LoVo (cell line): ENCODE data around the gene RNF2.
"Not testable (repeated sequence)": the region's sequence is repeated elsewhere in the genome, so short reads cannot be mapped to it uniquely, and the experiment has no call there.

ENCODE experiments used
- DNase-seq: peaks from one replicate; pipeline ENCODE4 v3.0.0-alpha.2; 2016; ENCODE audit warnings: low spot score

The RNF2 gene

GRCh38 chr1:185050823-185051451 lies 5.6 kb downstream of the RNF2 start:
- no peak for DNase-seq

GRCh38 chr1:185053204-185053603 lies 7.8 kb downstream of the RNF2 start:
- DNase-seq: no peak

DNA sequence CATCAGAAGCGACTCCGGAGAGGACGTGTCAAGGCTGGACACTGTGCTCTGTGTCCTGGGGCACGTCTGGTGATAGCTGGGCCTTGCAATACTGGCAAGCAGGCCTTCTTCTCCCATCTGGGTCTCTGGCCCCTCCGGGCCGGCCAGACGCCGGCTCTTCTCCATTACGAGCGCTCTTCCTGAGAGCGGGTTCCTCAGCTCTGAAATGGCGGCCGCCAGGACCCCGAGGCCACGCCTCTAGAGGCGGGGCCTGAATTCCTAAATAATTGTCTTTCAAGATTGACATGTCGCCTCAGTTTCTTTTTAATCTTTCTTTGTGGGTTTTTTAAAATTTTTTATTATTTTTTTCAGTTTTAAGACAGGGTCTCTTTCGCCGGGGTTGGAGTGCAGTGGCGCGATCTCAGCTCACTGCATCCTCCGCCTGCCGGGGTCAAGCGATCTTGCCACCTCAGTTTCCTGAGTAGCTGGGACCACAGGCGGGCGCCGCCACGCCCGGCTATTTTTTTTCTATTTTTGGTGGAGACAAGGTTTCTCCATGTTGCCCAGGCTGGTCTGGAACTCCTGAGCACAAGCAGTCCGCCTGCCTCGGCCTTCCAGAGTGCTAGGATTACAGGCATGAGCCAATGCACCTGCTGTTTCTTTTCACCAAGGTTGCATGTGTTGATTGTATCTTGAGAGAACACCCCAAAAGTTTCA lies 9.2 kb downstream of the RNF2 start:
- no peak for DNase-seq

GRCh38 chr1:185058110-185058509 lies 12.8 kb downstream of the RNF2 start:
- DNase-seq: no peak

GRCh38 chr1:185058876-185059275 lies 13.5 kb downstream of the RNF2 start:
- no peak for DNase-seq

DNA sequence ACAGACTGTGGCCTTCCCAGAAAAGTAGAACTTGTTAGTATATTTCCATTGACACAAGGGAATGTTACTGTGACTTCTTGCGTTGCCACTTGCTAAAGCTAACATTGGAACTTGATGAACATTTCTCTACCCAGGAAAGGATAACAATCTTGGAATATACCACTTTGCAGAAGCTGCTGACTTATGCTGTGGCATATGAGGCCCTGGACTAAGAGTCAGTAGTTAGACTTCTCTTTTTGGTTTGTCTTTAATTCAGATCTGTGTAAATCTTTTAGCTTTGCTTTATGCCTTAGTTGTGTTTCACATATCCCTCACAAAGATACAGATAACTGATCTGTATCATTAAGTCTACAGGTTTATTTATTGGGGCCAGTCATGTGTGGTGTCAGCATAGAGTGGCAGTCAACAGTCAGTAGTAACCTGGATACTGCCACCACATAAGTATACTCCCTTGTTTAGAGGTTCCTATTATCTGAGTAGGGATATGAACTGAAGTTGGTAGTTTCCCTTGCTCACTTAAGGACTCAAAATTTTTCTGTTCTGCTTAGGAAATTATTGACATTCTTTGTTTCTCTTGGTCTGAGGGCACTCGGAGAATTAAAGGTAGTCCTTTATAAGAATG lies 14.7 kb downstream of the RNF2 start:
- no peak for DNase-seq

- DNase-seq: no peak
Measured at GRCh38 chr1:185062710-185063370, 17.5 kb downstream of the RNF2 start.

GRCh38 chr1:185063719-185064118 lies 18.4 kb downstream of the RNF2 start:
- no peak for DNase-seq

DNA sequence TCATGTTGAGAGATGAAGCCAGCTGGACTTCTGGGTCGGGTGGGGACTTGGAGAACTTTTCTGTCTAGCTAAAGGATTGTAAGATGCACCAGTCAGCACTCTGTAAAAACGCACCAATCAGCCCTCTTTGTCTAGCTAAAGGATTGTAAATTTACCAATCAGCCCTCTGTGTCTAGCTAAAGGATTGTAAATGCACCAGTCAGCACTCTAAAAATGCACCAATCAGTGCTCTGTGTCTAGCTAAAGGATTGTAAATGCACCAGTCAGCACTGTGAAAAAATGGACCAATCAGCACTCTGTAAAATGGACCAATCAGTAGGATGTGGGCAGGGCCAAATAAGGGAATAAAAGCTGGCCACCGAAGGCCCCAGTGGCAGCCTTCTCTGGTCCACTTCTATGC lies 19.6 kb downstream of the RNF2 start:
- not testable (repeated sequence) for DNase-seq

GRCh38 chr1:185066181-185066580 lies 20.8 kb downstream of the RNF2 start:
- no peak for DNase-seq

DNA sequence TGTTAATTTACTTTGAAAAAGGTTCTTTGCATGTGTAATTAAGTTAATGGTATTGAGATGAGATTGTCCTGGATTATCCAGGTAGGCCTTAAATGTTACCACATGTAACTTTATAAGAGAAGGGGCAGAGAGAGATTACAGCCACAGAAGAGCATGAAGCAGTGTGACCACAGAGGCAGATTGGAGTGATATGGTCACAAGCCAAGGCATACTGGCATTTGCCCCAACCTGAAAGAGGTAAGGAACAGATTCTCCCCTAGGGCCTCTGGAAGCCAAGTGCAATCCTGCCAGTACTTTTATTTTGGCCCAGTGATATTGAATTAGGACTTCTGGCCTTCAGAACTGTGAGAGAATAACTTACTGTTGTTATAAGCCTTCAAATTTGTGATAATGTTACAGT lies 23.0 kb downstream of the RNF2 start:
- DNase-seq: no peak

DNA sequence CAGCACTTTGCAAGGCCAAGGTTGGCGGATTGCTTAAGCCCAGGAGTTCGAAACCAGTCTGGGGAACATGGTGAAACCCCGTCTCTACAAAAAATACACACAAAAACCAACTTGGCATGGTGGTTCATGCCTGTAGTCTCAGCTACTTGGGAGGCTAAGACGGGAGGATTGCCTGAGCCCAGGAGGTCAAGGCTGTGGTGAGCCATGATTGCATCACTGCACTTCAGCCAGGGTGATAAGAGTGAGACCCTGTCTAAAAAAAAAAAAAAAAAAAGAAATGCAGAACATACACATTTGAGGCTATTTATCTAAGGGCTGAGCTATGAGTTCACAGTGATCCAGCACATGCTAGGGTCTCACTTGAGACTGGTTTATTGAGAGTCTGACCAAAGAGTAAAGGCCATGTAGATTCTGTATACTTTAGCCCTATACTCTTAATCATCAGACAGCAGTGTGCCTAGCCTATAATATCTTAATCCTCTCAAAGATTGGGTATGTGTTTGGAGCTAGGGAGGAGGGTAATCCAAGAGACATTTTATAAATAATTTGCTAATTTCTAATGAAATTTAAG lies 23.9 kb downstream of the RNF2 start:
- no peak for DNase-seq

- no peak for DNase-seq
Measured at GRCh38 chr1:185070051-185070450, 24.7 kb downstream of the RNF2 start.

DNA sequence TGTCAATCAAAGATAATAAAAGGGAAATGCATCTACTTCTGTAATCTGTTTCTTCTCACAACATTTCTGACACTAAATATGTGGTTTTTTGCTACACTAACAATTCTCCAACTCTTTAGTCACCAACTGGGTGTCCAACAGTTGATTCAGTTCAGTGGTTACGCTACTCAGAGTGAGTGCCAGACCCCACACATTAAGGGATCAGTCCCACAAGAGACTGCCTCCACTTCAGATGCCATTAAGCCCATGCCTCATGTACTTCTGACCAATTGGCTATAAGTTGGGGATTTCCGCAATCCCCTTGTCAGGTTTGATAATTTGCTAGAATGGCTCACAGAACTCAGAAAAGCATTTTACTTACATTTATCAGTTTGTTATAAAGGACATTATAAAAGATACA lies 28.4 kb downstream of the RNF2 start:
- no peak for DNase-seq

DNA sequence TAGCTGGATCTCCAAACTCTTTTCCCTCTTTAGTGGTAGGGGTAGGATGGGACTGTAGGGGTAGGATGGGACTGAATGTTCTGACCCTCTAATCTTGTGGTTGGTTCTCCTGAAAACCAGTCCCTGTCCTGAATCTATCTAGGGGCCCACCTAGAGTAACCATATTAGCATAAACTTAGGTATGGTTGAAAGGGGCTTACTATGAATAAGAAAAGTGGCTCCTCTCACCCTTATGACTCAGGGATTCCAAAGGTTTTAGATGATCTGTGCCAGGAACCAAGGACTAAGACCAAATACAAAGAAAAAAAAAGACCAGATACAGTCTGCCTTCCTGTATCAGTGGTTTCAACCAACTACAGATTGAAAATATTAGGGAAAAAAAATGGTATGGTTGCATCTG lies 28.9 kb downstream of the RNF2 start:
- DNase-seq: no peak

DNA sequence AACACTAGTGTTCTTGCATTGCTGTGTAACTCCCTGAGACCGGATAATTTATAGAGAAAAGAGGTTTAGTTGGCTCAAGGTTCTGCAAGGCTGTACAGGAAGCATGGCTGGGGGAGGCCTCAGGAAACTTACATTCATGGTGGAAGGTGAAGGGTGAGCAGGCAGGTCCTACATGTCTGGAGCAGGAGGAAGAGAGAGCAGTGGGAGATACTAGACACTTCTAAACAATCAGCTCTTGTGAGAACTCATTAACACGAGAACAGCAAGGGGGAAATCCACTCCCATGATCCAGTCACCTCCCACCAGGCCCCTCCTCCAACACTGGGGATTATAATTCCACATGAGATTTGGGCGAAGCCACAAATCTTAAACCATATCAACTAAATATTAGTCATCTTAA lies 30.1 kb downstream of the RNF2 start:
- DNase-seq: no peak

DNA sequence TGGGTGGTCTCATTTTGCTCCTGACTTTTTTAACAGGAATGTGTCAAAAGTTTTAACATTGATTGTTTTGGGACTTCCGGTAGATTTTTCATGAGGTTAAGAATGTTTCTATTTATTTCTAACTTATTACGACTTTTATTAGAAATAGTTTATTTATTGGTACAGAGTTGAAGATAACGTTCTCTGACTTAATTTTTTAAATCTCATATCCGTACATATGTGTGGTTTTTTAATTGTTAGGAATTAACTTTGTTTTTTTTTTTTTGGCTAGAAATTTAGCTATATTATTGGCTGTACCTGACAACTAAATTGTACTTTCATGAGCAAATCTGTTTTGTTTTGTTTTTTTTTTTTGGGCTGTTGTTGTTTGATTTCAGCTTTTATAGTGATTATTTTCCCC lies 32.0 kb downstream of the RNF2 start:
- no peak for DNase-seq

- DNase-seq: no peak
Measured at GRCh38 chr1:185080422-185080821, 35.1 kb downstream of the RNF2 start.

GRCh38 chr1:185083818-185084217 lies 38.5 kb downstream of the RNF2 start:
- no peak for DNase-seq

DNA sequence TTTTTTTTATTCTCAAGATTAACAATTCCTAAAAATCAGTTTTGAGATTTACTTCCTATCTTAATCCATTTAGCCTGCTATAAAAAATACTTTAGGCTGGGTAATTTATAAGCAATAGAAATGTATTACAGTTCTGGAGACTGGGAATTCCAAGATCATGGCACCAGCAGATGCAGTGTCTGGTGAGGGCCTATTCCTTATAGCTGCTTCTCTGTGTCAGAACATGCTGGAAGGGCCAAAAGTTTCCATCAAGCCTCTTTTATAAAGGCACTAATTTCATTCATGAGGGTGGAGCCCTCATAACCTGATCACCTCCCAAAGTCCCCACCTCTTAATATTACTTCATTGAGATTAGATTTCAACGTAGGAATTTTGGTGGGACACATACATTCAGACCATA lies 41.7 kb downstream of the RNF2 start:
- DNase-seq: no peak

DNA sequence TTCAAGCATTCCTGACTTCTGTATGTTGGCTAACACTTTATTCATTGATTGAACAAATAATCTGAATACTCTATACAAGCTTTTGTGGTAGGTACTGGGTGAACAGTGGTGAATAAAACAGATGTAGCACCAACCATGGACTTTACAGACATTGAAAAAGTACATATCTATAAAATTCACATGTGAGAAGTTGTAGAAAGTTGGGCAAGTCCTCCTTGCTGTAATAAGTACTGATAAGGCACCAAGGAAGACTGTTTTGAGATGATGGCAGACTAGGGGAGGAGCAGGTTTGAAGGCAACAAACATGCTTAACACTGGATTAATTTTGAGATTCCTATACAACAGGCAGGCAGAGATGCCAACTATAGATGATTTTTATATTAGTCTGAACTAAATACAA lies 42.4 kb downstream of the RNF2 start:
- DNase-seq: no peak

DNA sequence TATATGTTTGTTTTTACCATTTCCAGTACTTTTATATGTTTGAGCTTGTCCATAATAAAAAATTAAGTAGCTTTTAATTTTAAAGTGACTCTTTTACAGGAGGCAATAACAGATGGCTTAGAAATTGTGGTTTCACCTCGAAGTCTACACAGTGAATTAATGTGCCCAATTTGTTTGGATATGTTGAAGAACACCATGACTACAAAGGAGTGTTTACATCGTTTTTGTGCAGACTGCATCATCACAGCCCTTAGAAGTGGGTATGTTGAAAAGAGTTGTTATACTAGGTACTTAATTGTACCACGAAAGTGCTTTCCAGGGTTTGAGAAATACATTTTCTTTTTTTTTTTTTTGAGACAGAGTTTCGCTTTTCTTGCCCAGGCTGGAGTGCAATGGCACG lies 46.1 kb downstream of the RNF2 start:
- DNase-seq: no peak

GRCh38 chr1:185094761-185095160 lies 49.4 kb downstream of the RNF2 start:
- no peak for DNase-seq
